Ectodermal cell (in vitro differentiated cells): Measurements from ENCODE around the gene PTPRR.

ENCODE experiments used
- H3K27ac ChIP-seq: 2 replicates; pipeline ENCODE4 v1.7.0; 2013; ENCODE audit warnings: mild to moderate bottlenecking, low read depth, low read length; ENCODE audit not compliant: insufficient read depth, poor library complexity, severe bottlenecking
- H3K27me3 ChIP-seq: 2 replicates; pipeline ENCODE4 v1.7.0; 2013; ENCODE audit warnings: mild to moderate bottlenecking, low read length; ENCODE audit not compliant: insufficient read depth, control insufficient read depth, poor library complexity, severe bottlenecking
- H3K36me3 ChIP-seq: one replicate; pipeline ENCODE4 v1.7.0; 2013; ENCODE audit warnings: low read length; ENCODE audit not compliant: control insufficient read depth, insufficient read depth
- H3K4me1 ChIP-seq: one replicate; pipeline ENCODE4 v1.7.0; 2013; ENCODE audit warnings: low read length; ENCODE audit not compliant: control insufficient read depth, insufficient read depth
- H3K4me3 ChIP-seq: 2 replicates; pipeline ENCODE4 v1.7.0; 2013; ENCODE audit warnings: low read depth, low read length, control low read depth; ENCODE audit not compliant: insufficient read depth
- H3K9me3 ChIP-seq: 2 replicates; pipeline ENCODE4 v1.7.0; 2013; ENCODE audit warnings: mild to moderate bottlenecking, low read length, moderate library complexity; ENCODE audit not compliant: control insufficient read depth
- WGBS, 2 experiments: methylation state at CpG; one replicate each; pipeline ENCODE4 v1.1.7; 2013; ENCODE audit warnings: missing lambda C conversion rate in 2 of 2; 5-methylcytosine and 5-hydroxymethylcytosine counted together

PTPRR gene

GRCh38 chr12:70843363-70843762 lies 77.2 kb downstream of the PTPRR start:
- H3K4me3 ChIP-seq = no peak overlapping the region
- no peaks in the 10 kb centered on the region for H3K4me1 ChIP-seq
- no peaks in the 10 kb centered on the region for H3K36me3 ChIP-seq
- WGBS, 2 experiments = 94 to 96% methylated on average over 3 of the region's 3 CpGs
- H3K27ac ChIP-seq = no peak overlapping the region
- H3K9me3 ChIP-seq = no peaks in the 10 kb centered on the region
- no peaks in the 10 kb centered on the region for H3K27me3 ChIP-seq

- no peak overlapping the region for H3K27ac ChIP-seq
- WGBS, 2 experiments = 100% methylated on average over 1 of the region's 1 CpG; no CpG with 5 or more reads in 1 of the 2 experiments
- H3K4me3 ChIP-seq = no peak overlapping the region
- no peaks in the 10 kb centered on the region for H3K9me3 ChIP-seq
- no peaks in the 10 kb centered on the region for H3K27me3 ChIP-seq
- no peaks in the 10 kb centered on the region for H3K4me1 ChIP-seq
- H3K36me3 ChIP-seq = no peaks in the 10 kb centered on the region
Measured at GRCh38 chr12:70842942-70843341, 77.6 kb downstream of the PTPRR start.

GRCh38 chr12:70842136-70842535 lies 78.4 kb downstream of the PTPRR start:
- H3K4me3 ChIP-seq = no peak overlapping the region
- no peaks in the 10 kb centered on the region for H3K36me3 ChIP-seq
- WGBS, 2 experiments = 93 to 98% methylated on average over 1 of the region's 1 CpG
- H3K27me3 ChIP-seq = no peaks in the 10 kb centered on the region
- no peaks in the 10 kb centered on the region for H3K4me1 ChIP-seq
- no peak overlapping the region for H3K27ac ChIP-seq
- H3K9me3 ChIP-seq = no peaks in the 10 kb centered on the region

- Histone ChIP-seq H3K36me3 (no peaks in the 10 kb centered on the region), H3K9me3 (no peaks in the 10 kb centered on the region), H3K27me3 (no peaks in the 10 kb centered on the region), H3K4me1 (no peaks in the 10 kb centered on the region), H3K27ac (no peak overlapping the region), H3K4me3 (no peak overlapping the region)
- WGBS, 2 experiments = 83 to 97% methylated on average over 3 of the region's 4 CpGs
Measured at GRCh38 chr12:70840656-70841350, 79.7 kb downstream of the PTPRR start.

- H3K27ac ChIP-seq = no peak overlapping the region
- no peaks in the 10 kb centered on the region for H3K9me3 ChIP-seq
- H3K4me3 ChIP-seq = no peak overlapping the region
- H3K27me3 ChIP-seq = no peaks in the 10 kb centered on the region
- no peaks in the 10 kb centered on the region for H3K36me3 ChIP-seq
- H3K4me1 ChIP-seq = no peaks in the 10 kb centered on the region
- 74% methylated on average over 3 of the region's 3 CpGs for WGBS, 2 experiments
Measured at GRCh38 chr12:70839544-70839943, 81.0 kb downstream of the PTPRR start.

- 93 to 100% methylated on average over 1 of the region's 2 CpGs for WGBS, 2 experiments
- H3K27me3 ChIP-seq = no peaks in the 10 kb centered on the region
- no peaks in the 10 kb centered on the region for H3K4me1 ChIP-seq
- no peak overlapping the region for H3K4me3 ChIP-seq
- H3K27ac ChIP-seq = no peak overlapping the region
- H3K9me3 ChIP-seq = no peaks in the 10 kb centered on the region
- no peaks in the 10 kb centered on the region for H3K36me3 ChIP-seq
Measured at GRCh38 chr12:70838127-70838526, 82.4 kb downstream of the PTPRR start.

- H3K9me3 ChIP-seq = no peaks in the 10 kb centered on the region
Measured at GRCh38 chr12:70837026-70837425, 83.5 kb downstream of the PTPRR start.

GRCh38 chr12:70835948-70836347 lies 84.6 kb downstream of the PTPRR start:
- H3K4me1 ChIP-seq = no peaks in the 10 kb centered on the region

More at GRCh38 chr12:70837026-70837425, 83.5 kb downstream of the PTPRR start:
- no peaks in the 10 kb centered on the region for H3K27me3 ChIP-seq
- no peaks in the 10 kb centered on the region for H3K4me1 ChIP-seq
- H3K4me3 ChIP-seq = no peak overlapping the region
- no peaks in the 10 kb centered on the region for H3K36me3 ChIP-seq
- H3K27ac ChIP-seq = no peak overlapping the region

GRCh38 chr12:70831543-70831942 lies 89.0 kb downstream of the PTPRR start:
- Histone ChIP-seq H3K27me3 (no peaks in the 10 kb centered on the region), H3K27ac (no peak overlapping the region), H3K4me1 (no peaks in the 10 kb centered on the region), H3K9me3 (no peaks in the 10 kb centered on the region), H3K4me3 (no peak overlapping the region), H3K36me3 (no peaks in the 10 kb centered on the region)
- WGBS, 2 experiments = 88 to 89% methylated on average over 2 of the region's 2 CpGs

More at GRCh38 chr12:70835948-70836347, 84.6 kb downstream of the PTPRR start:
- Histone ChIP-seq H3K36me3 (no peaks in the 10 kb centered on the region), H3K4me3 (no peak overlapping the region), H3K27me3 (no peaks in the 10 kb centered on the region), H3K27ac (no peak overlapping the region), H3K9me3 (no peaks in the 10 kb centered on the region)
- 85 to 90% methylated on average over 2 of the region's 2 CpGs for WGBS, 2 experiments

GRCh38 chr12:70830221-70831061 lies 90.1 kb downstream of the PTPRR start:
- H3K27ac ChIP-seq = no peak overlapping the region
- no peaks in the 10 kb centered on the region for H3K9me3 ChIP-seq
- H3K4me3 ChIP-seq = no peak overlapping the region
- H3K36me3 ChIP-seq = no peaks in the 10 kb centered on the region
- H3K4me1 ChIP-seq = no peaks in the 10 kb centered on the region
- 96 to 98% methylated on average over 3 to 4 of the region's 4 CpGs for WGBS, 2 experiments
- no peaks in the 10 kb centered on the region for H3K27me3 ChIP-seq
